GM12878 (cell line): Measurements from ENCODE around the gene ATP1A1. TPM values are rescaled to one million over a fixed set of nuclear protein-coding genes. Genes with fewer than 3 reads are reported as not detected.

Experiments used
- CBX3 ChIP-seq: fragments of 200-600 bp; sonication (generic); IDR thresholded peaks from 2 replicates; pipeline ENCODE4 v1.6.1; 2016; ENCODE audit warnings: low read depth, borderline replicate concordance
- CHD2 ChIP-seq: IDR thresholded peaks from 2 replicates; pipeline ENCODE4 v1.6.1; 2011; ENCODE audit warnings: low read depth, low read length, improper control_type of control experiment, borderline replicate concordance
- E4F1 ChIP-seq: fragments of 450-650 bp; IDR thresholded peaks from 2 replicates; pipeline ENCODE4 v1.6.1; 2018; ENCODE audit warnings: borderline replicate concordance, mild to moderate bottlenecking; ENCODE audit not compliant: partially characterized antibody
- ESRRA ChIP-seq: IDR thresholded peaks from 2 replicates; pipeline ENCODE4 v1.6.1; 2012; ENCODE audit warnings: mild to moderate bottlenecking, low read length, improper control_type of control experiment
- FOS ChIP-seq: IDR thresholded peaks from 3 replicates; pipeline ENCODE4 v1.6.1; 2011; ENCODE audit warnings: borderline replicate concordance; ENCODE audit not compliant: insufficient read length; ENCODE audit errors: extremely low read depth
- GATAD2B ChIP-seq: fragments of 450-650 bp; conservative IDR thresholded peaks from 2 replicates; pipeline ENCODE4 v1.6.1; 2017; ENCODE audit warnings: low read depth, mild to moderate bottlenecking, moderate library complexity
- HCFC1 ChIP-seq: fragments of 150-350 bp; IDR thresholded peaks from 2 replicates; pipeline ENCODE4 v1.6.1; 2014; ENCODE audit warnings: low read length
- HDGF ChIP-seq: fragments of 450-650 bp; IDR thresholded peaks from 2 replicates; pipeline ENCODE4 v1.6.1; 2016; ENCODE audit warnings: antibody characterized with exemption
- JUNB ChIP-seq: IDR thresholded peaks from 2 replicates; pipeline ENCODE4 v1.6.1; 2016; ENCODE audit warnings: antibody characterized with exemption, mild to moderate bottlenecking
- KAT2A ChIP-seq: conservative IDR thresholded peaks from 2 replicates; pipeline ENCODE4 v1.6.1; 2011; ENCODE audit warnings: low read depth, low read length; ENCODE audit not compliant: control insufficient read depth
- MTA2 ChIP-seq: fragments of 450-650 bp; IDR thresholded peaks from 2 replicates; pipeline ENCODE4 v1.6.1; 2016; ENCODE audit warnings: low read depth, mild to moderate bottlenecking, moderate library complexity
- MYC ChIP-seq: IDR thresholded peaks from 2 replicates; pipeline ENCODE4 v1.6.1; 2011; ENCODE audit warnings: mild to moderate bottlenecking, low read length, moderate library complexity, inconsistent platforms; ENCODE audit not compliant: insufficient read depth, insufficient replicate concordance, insufficient read length, severe bottlenecking
- NBN ChIP-seq: fragments of 450-650 bp; IDR thresholded peaks from 2 replicates; pipeline ENCODE4 v1.6.1; 2016
- RAD21 ChIP-seq: IDR thresholded peaks from 2 replicates; pipeline ENCODE4 v1.6.1; 2011; ENCODE audit warnings: mild to moderate bottlenecking, low read depth, low read length, moderate library complexity; ENCODE audit not compliant: insufficient read depth
- RBBP5 ChIP-seq: fragments of 200-600 bp; sonication (generic); conservative IDR thresholded peaks from 2 replicates; pipeline ENCODE4 v1.6.1; 2016
- RELB ChIP-seq: fragments of 450-650 bp; IDR thresholded peaks from 2 replicates; pipeline ENCODE4 v1.6.1; 2017; ENCODE audit warnings: low read depth, mild to moderate bottlenecking, moderate library complexity
- SKIL ChIP-seq: fragments of 450-650 bp; IDR thresholded peaks from 2 replicates; pipeline ENCODE4 v1.6.1; 2017; ENCODE audit warnings: mild to moderate bottlenecking, low read depth, inconsistent platforms; ENCODE audit not compliant: poor library complexity, severe bottlenecking
- SMAD5 ChIP-seq: IDR thresholded peaks from 2 replicates; pipeline ENCODE4 v1.6.1; 2016; ENCODE audit warnings: antibody characterized with exemption, low read depth
- SP1 ChIP-seq: IDR thresholded peaks from one replicate; pipeline ENCODE4 v1.6.1; 2011; ENCODE audit warnings: low read depth, low read length
- TARDBP ChIP-seq: IDR thresholded peaks from 2 replicates; pipeline ENCODE4 v1.6.1; 2016; ENCODE audit warnings: borderline replicate concordance
- YBX1 ChIP-seq: fragments of 450-650 bp; IDR thresholded peaks from 2 replicates; pipeline ENCODE4 v1.6.1; 2016; ENCODE audit warnings: antibody characterized with exemption
- ZBTB4 ChIP-seq: fragments of 450-650 bp; formaldehyde crosslinking; IDR thresholded peaks from 2 replicates; pipeline ENCODE4 v1.4.0; 2022; ENCODE audit warnings: mild to moderate bottlenecking, moderate library complexity
- polyA plus RNA-seq, 11 experiments: library from polyadenylated mRNA; depleted of rRNA in 4 of 11; unstranded in 6 of 11; stranded (reverse) in 5 of 11; fragments of >200 nt; fragmentation: Nextera tagmentation in 4 of 11; fragmentation: Illumina TruSeq in 1 of 11; extraction: Ambion mirVana in 4 of 11; extraction: Trizol in 1 of 11; gene quantifications; 1 replicate in 1 of 11; 2 replicates in 10 of 11; pipeline versions ENCODE4 v1.2.1 to v1.2.3, GENCODE V29; 2011 to 2016; ENCODE audit warnings: inconsistent platforms in 2 of 11, missing spikeins in 2 of 11, low read depth in 1 of 11
- total RNA-seq, 4 experiments: library from RNA; depleted of rRNA in 3 of 4; stranded (reverse); fragments of >200 nt in 3 of 4; fragmentation: Illumina TruSeq in 1 of 4; extraction: Trizol in 1 of 4; gene quantifications; 2 replicates each; pipeline versions ENCODE4 v1.2.1 to v1.2.3, GENCODE V29; 2013 to 2021

Gene ATP1A1
- total and polyA plus RNA-seq, 10 of the 15 experiments (the other 5 are each of a cell fraction or from before 2014, with no cell fraction given): 113 to 566 (median 313) TPM

GRCh38 chr1:116418091-116418830 is 45.2 kb downstream of the ATP1A1 start (continued):
- TF ChIP-seq TARDBP (0 out of 2 replicates have a peak, but pooled peaks have one; percentile 55), RAD21 (no peak), RELB (peak; percentile 65; the same call in 1 of the 2 replicates), HCFC1 (peak; percentile 64), SKIL (no peak), ZBTB4 (CRISPR knock-in tag) (no peak), CBX3 (no peak), GATAD2B (peak; percentile 69), HDGF (peak; percentile 74), CHD2 (peak; percentile 97), ESRRA (no peak), E4F1 (peak; percentile 38), FOS (no peak), SP1 (no peak), MTA2 (no peak), YBX1 (no peak), KAT2A (no peak), RBBP5 (no peak), JUNB (no peak), NBN (peak; percentile 68; the same call in 1 of the 2 replicates), MYC (no peak), SMAD5 (peak; percentile 90)
